Activated CD4-positive, alpha-beta T cell treated with anti-CD3 and anti-CD28 coated beads, Interleukin-2, amount 10 ng/mL, durations not matched to agents 7 days and 5 days (primary cell): Measurements from ENCODE around the gene ERP29. TPM values are rescaled to one million over a fixed set of nuclear protein-coding genes. Genes with fewer than 3 reads are reported as not detected.
"Not testable (repeated sequence)": the region's sequence is repeated elsewhere in the genome, so short reads cannot be mapped to it uniquely, and the experiment has no call there.

ENCODE experiments used
- CTCF ChIA-PET: fragments of 350-600 bp; sonication (Branson Sonifier 250); formaldehyde crosslinking; loops from one replicate; lab custom pipeline; 2021; ENCODE audit warnings: antibody characterized with exemption; lab: Charles Lee
- POLR2A ChIA-PET: fragments of 350-600 bp; sonication (Branson Sonifier 250); formaldehyde crosslinking; loops from one replicate; lab custom pipeline; 2021; ENCODE audit warnings: antibody characterized with exemption; lab: Charles Lee
- DNase-seq: peaks from one replicate; pipeline ENCODE4 v3.0.0-alpha.2; 2020
- H3K27ac Mint-ChIP-seq: one replicate; pipeline ENCODE4 v1.8.0; 2021; ENCODE audit warnings: mild to moderate bottlenecking, moderate library complexity, mixed read lengths
- H3K27me3 Mint-ChIP-seq: one replicate; pipeline ENCODE4 v1.8.0; 2021; ENCODE audit warnings: mixed read lengths
- H3K36me3 Mint-ChIP-seq: one replicate; pipeline ENCODE4 v1.8.0; 2021; ENCODE audit warnings: low read depth, mixed read lengths
- H3K4me1 Mint-ChIP-seq: one replicate; pipeline ENCODE4 v1.8.0; 2021; ENCODE audit warnings: mixed read lengths
- H3K4me3 Mint-ChIP-seq: one replicate; pipeline ENCODE4 v1.8.0; 2021; ENCODE audit warnings: mild to moderate bottlenecking, moderate library complexity, mixed read lengths
- H3K9me3 Mint-ChIP-seq: one replicate; pipeline ENCODE4 v1.8.0; 2021; ENCODE audit warnings: mixed read lengths
- total RNA-seq, 2 experiments: library from RNA; stranded (reverse); gene quantifications; one replicate each; pipeline ENCODE4 v1.2.3, GENCODE V29; 2021

ERP29 gene
- total RNA-seq, 2 experiments from 2014 or later: 177 to 181 TPM

DNA sequence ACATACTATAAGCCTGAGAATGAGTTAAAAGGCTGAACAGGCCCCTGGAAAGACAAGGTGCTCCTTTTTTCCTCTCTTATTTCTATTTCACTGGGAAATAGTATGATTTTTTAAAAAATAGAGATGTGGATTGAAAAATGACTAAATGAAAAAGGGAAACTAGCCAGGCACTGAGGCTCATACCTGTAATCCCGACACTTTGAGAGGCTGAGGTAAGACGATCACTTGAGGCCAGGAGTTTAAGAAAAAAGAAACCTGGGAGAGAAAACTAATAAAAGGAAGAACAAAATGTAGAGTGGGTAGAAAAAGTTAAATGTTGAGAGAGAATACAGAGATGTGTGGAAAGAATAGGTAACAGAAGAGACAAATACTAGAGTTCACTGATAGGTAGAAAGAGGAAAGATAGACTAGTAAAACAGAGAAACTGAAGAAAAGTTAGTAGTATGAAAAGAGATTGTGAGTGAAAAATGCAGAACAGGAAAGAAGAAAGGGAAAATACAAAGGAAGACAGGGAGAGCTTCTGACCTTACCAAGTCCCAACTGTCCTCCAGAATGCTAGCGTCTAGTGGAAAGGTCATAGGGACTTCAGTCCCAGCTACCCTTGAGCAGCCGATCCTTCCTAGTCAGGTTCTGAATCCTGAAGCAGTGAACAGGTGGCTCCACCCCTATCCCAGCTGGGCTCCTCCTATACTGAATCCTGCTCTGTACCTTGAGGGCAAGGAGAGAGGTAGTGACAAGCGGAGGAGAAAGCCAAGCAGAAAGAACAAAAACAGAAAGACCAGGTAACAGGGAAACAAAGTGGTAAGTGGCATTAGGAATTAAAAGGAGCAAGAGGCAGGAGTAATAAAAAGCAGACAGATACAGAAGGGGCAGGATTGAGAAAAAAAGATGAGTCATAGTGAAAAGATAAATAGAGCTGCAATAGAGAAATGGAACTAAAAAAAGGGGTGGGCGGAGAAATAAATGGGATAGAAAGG lies 7.5 kb upstream of the ERP29 start:
- no peak overlapping the region for H3K27ac Mint-ChIP-seq
- peaks cover 55% of the 10 kb centered on the region for H3K4me1 Mint-ChIP-seq
- CTCF ChIA-PET: interaction anchor here (1.0 to 3.0 kb wide), 2 partner anchors 7 to 8 kb away, joined by 3 to 13 read pairs; partner anchors contain the start of genes ERP29 and TMEM116
- H3K36me3 Mint-ChIP-seq: peaks cover 36% of the 10 kb centered on the region
- no peak overlapping the region for H3K4me3 Mint-ChIP-seq
- DNase-seq: no peak
- POLR2A ChIA-PET: no interaction called here
- no peaks in the 10 kb centered on the region for H3K27me3 Mint-ChIP-seq
- H3K9me3 Mint-ChIP-seq: no peaks in the 10 kb centered on the region

DNA sequence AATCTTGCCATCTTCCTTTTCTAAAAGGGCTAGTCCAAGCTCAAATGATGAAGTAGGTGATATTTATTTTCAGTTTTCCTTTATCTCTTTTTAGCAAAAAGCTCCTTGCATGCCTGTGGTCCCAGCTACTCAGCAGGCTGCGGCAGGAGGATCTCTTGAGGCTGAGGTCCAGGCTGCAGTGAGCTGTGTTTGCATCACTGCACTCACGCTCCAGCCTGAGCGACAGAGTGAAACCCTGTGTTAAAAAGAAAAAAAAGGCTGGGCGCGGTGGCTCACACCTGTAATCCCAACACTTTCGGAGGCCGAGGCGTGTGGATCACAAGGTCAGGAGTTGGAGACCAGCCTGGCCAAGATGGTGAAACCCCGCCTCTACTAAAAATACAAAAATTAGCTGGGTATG lies 5.3 kb upstream of the ERP29 start:
- no peak overlapping the region for H3K4me3 Mint-ChIP-seq
- no peaks in the 10 kb centered on the region for H3K27me3 Mint-ChIP-seq
- CTCF ChIA-PET: interaction anchor here (0.6 to 1.7 kb wide), 2 partner anchors 17 to 1212 kb away, joined by 3 read pairs; no protein-coding TSS in a partner anchor
- H3K36me3 Mint-ChIP-seq: peaks cover 36% of the 10 kb centered on the region
- peaks cover 47% of the 10 kb centered on the region for H3K4me1 Mint-ChIP-seq
- H3K9me3 Mint-ChIP-seq: peaks cover 7% of the 10 kb centered on the region
- POLR2A ChIA-PET: no interaction called here
- no peak overlapping the region for H3K27ac Mint-ChIP-seq
- DNase-seq: no peak

DNA sequence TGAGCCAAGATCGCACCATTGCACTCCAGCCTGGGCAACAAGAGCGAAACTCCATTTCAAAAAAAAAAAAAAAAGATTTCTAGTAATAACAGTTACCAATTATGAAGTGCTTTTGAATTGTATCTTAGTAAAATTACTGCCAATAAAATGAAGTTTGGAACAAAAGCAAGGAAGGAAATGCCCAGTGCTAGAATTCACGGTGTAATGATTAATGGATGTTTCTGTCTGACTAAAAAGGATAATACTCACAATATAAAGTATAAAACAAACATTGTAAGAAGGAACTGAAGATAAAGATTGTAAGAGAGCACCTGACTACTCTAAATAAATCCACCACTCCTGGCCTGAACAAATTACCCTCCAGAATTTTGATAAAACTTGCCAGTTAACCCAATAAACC lies 4.3 kb upstream of the ERP29 start:
- no peak for DNase-seq
- Mint-ChIP-seq H3K9me3 (peaks cover 7% of the 10 kb centered on the region), H3K4me3 (no peak overlapping the region), H3K36me3 (peaks cover 31% of the 10 kb centered on the region), H3K27ac (no peak overlapping the region), H3K4me1 (peaks cover 42% of the 10 kb centered on the region), H3K27me3 (no peaks in the 10 kb centered on the region)
- CTCF ChIA-PET: interaction anchor here (0.7 to 1.3 kb wide), 2 partner anchors 21 to 408 kb away, joined by 3 read pairs; no protein-coding TSS in a partner anchor
- POLR2A ChIA-PET: no interaction called here

DNA sequence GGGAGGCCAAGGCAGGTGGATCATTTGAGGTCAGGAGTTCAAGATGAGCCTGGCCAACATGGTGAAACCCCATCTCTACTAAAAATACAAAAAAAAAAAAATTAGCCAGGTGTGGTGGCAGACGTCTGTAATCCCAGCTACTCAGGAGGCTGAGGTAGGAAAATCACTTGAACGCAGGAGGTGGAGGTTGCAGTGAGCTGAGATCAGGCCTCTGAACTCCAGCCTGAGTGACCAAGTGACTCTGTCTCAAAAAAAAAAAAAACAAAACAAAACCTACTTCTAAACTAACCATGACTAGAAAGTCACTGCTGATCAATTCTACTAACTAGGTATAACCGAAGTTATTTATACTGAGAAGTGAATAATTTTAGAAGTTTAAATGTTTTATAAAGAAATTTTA lies 3.6 kb upstream of the ERP29 start:
- H3K4me3 Mint-ChIP-seq, H3K9me3 Mint-ChIP-seq, DNase-seq, POLR2A ChIA-PET, H3K27me3 Mint-ChIP-seq, H3K27ac Mint-ChIP-seq: not testable (repeated sequence)
- CTCF ChIA-PET: interaction anchor here (0.6 to 1.6 kb wide), 5 partner anchors 10 to 407 kb away, joined by 3 read pairs; partner anchors contain the start of gene TRAFD1
- Mint-ChIP-seq H3K4me1 (peaks cover 47% of the 10 kb centered on the region), H3K36me3 (peaks cover 37% of the 10 kb centered on the region)

GRCh38 chr12:112010415-112011344 lies 2.5 kb upstream of the ERP29 start:
- H3K9me3 Mint-ChIP-seq: peaks cover 7% of the 10 kb centered on the region
- peak overlapping the region; percentile 93 for H3K4me3 Mint-ChIP-seq
- POLR2A ChIA-PET: no interaction called here
- peaks cover 41% of the 10 kb centered on the region for H3K36me3 Mint-ChIP-seq
- no peaks in the 10 kb centered on the region for H3K27me3 Mint-ChIP-seq
- DNase-seq: no peak
- CTCF ChIA-PET: interaction anchor here (1.3 to 1.6 kb wide), 3 partner anchors 13 to 114 kb away, joined by 3 read pairs; partner anchors contain the start of gene TRAFD1
- H3K27ac Mint-ChIP-seq: peak overlapping the region; percentile 98
- peaks cover 49% of the 10 kb centered on the region for H3K4me1 Mint-ChIP-seq

GRCh38 chr12:112011685-112012084 lies 1.5 kb upstream of the ERP29 start:
- no peaks in the 10 kb centered on the region for H3K27me3 Mint-ChIP-seq
- H3K4me3 Mint-ChIP-seq: peak overlapping the region; percentile 93
- H3K36me3 Mint-ChIP-seq: peaks cover 49% of the 10 kb centered on the region
- CTCF ChIA-PET: interaction anchor here (0.6 to 2.7 kb wide), 4 partner anchors 8 to 157 kb away, joined by 3 to 13 read pairs (median 4); partner anchors contain the start of gene TRAFD1
- peaks cover 11% of the 10 kb centered on the region for H3K9me3 Mint-ChIP-seq
- H3K4me1 Mint-ChIP-seq: peaks cover 49% of the 10 kb centered on the region
- DNase-seq: no peak
- POLR2A ChIA-PET: no interaction called here
- peak overlapping the region; percentile 98 for H3K27ac Mint-ChIP-seq

- no peaks in the 10 kb centered on the region for H3K27me3 Mint-ChIP-seq
- H3K9me3 Mint-ChIP-seq: peaks cover 11% of the 10 kb centered on the region
- H3K4me1 Mint-ChIP-seq: peaks cover 56% of the 10 kb centered on the region
- peak; percentile 80 for DNase-seq
- peak overlapping the region; percentile 93 for H3K4me3 Mint-ChIP-seq
- peaks cover 63% of the 10 kb centered on the region for H3K36me3 Mint-ChIP-seq
- ChIA-PET POLR2A (interaction anchor here (0.8 to 2.6 kb wide), 6 partner anchors 10 to 172 kb away, joined by 3 to 8 read pairs (median 3); partner anchors contain the start of gene MAPKAPK5), CTCF (interaction anchor here (0.7 to 2.9 kb wide), 20 partner anchors 8 to 374 kb away, joined by 3 to 16 read pairs (median 4); no protein-coding TSS in a partner anchor)
- peak overlapping the region; percentile 98 for H3K27ac Mint-ChIP-seq
These were observed 576 bp downstream of the ERP29 start for GRCh38 chr12:112013601-112014402.

GRCh38 chr12:112015938-112016337 lies 2.7 kb downstream of the ERP29 start:
- ChIA-PET CTCF (interaction anchor here (0.9 to 1.4 kb wide), 3 partner anchors 71 to 410 kb away, joined by 3 to 6 read pairs (median 5); no protein-coding TSS in a partner anchor), POLR2A (no interaction called here)
- Mint-ChIP-seq H3K9me3 (peaks cover 11% of the 10 kb centered on the region), H3K4me1 (peaks cover 58% of the 10 kb centered on the region), H3K27ac (peak overlapping the region; percentile 62), H3K4me3 (peak overlapping the region; percentile 93), H3K36me3 (peaks cover 68% of the 10 kb centered on the region), H3K27me3 (no peaks in the 10 kb centered on the region)
- no peak for DNase-seq

GRCh38 chr12:112017041-112017440 lies 3.8 kb downstream of the ERP29 start:
- ChIA-PET CTCF (interaction anchor here (0.7 to 1.4 kb wide), 3 partner anchors 20 to 181 kb away, joined by 3 to 6 read pairs (median 5); no protein-coding TSS in a partner anchor), POLR2A (interaction anchor here (0.6 kb wide), 1 partner anchor 575 kb away, joined by 3 read pairs; no protein-coding TSS in a partner anchor)
- DNase-seq: no peak
- H3K36me3 Mint-ChIP-seq: peaks cover 62% of the 10 kb centered on the region
- peaks cover 5% of the 10 kb centered on the region for H3K9me3 Mint-ChIP-seq
- no peak overlapping the region for H3K4me3 Mint-ChIP-seq
- no peaks in the 10 kb centered on the region for H3K27me3 Mint-ChIP-seq
- no peak overlapping the region for H3K27ac Mint-ChIP-seq
- H3K4me1 Mint-ChIP-seq: peaks cover 48% of the 10 kb centered on the region

GRCh38 chr12:112018571-112019237 lies 5.5 kb downstream of the ERP29 start:
- no peak overlapping the region for H3K4me3 Mint-ChIP-seq
- H3K36me3 Mint-ChIP-seq: peaks cover 71% of the 10 kb centered on the region
- H3K9me3 Mint-ChIP-seq: peaks cover 4% of the 10 kb centered on the region
- H3K4me1 Mint-ChIP-seq: peaks cover 54% of the 10 kb centered on the region
- ChIA-PET POLR2A (no interaction called here), CTCF (interaction anchor here (2.0 kb wide), 1 partner anchor 22 kb away, joined by 5 read pairs; no protein-coding TSS in a partner anchor)
- DNase-seq: no peak
- no peaks in the 10 kb centered on the region for H3K27me3 Mint-ChIP-seq
- no peak overlapping the region for H3K27ac Mint-ChIP-seq
